HepG2 (cell line): Measurements from ENCODE around the gene FETUB. TPM values are rescaled to one million over a fixed set of nuclear protein-coding genes. Genes with fewer than 3 reads are reported as not detected.

Experiments
- ATAC-seq: fragments of 200-7000 bp; cut with Tn5 transposase; 3 replicates; pipeline ENCODE4 v1.9.1; 2020; ENCODE audit warnings: mild to moderate bottlenecking, moderate library complexity
- BruUV-seq: library from RNA; stranded (reverse); fragments of 400-500 nt; replicated peaks from 2 replicates; lab custom pipeline; 2021; lab: Mats Ljungman, UMichigan
- CTCF ChIA-PET: fragments of 300-600 bp; formaldehyde crosslinking; extraction: SDS; loops from one replicate; lab custom pipeline; 2021; ENCODE audit warnings: low total read pairs, inconsistent platforms, low intra/inter-chr PET ratio; lab: Yijun Ruan, JAX
- POLR2A ChIA-PET: fragments of 350-600 bp; sonication (Branson Sonifier 250); formaldehyde crosslinking; loops from one replicate; lab custom pipeline; 2020; ENCODE audit warnings: antibody characterized with exemption, inconsistent platforms; lab: Yijun Ruan, JAX
- DNase-seq: peaks from one replicate; pipeline ENCODE4 v3.0.0-alpha.2; 2015; ENCODE audit warnings: low spot score
- FAIRE-seq: peaks from 3 replicates; lab custom pipeline; 2011; peaks lifted over from hg19 to GRCh38; lab: Jason Lieb, UNC
- H2AFZ ChIP-seq: one replicate; pipeline ENCODE4 v1.6.1; 2011; ENCODE audit warnings: low read length, inconsistent platforms
- H3K27ac ChIP-seq: fragments of 300-600 bp; 3 replicates; pipeline ENCODE4 v1.8.0; 2011; ENCODE audit warnings: mixed run types, mild to moderate bottlenecking, mixed read lengths, low read length, inconsistent platforms; ENCODE audit not compliant: insufficient read depth; ENCODE audit errors: extremely low read length
- H3K27me3 ChIP-seq, 2 experiments: fragments of 200-600 bp in 1 of 2; 2 replicates in 1 of 2; 3 replicates in 1 of 2; pipeline versions ENCODE4 v1.6.0 to v1.8.0; 2011; ENCODE audit warnings: low read length in 2 of 2, mild to moderate bottlenecking in 2 of 2, moderate library complexity in 2 of 2, inconsistent platforms in 1 of 2; ENCODE audit not compliant: insufficient read depth in 2 of 2, control insufficient read depth in 1 of 2
- H3K36me3 ChIP-seq, 2 experiments: fragments of 200-600 bp in 1 of 2; replicated peaks in 1 of 2; 2 replicates in 1 of 2; 3 replicates in 1 of 2; pipeline versions ENCODE4 v1.5.1 to v1.8.0; 2011; ENCODE audit warnings: low read length in 2 of 2, inconsistent platforms in 1 of 2; ENCODE audit not compliant: insufficient read depth in 2 of 2, control insufficient read depth in 1 of 2
- H3K4me1 ChIP-seq: 2 replicates; pipeline ENCODE4 v1.5.1; 2012; ENCODE audit warnings: low read length, inconsistent platforms; ENCODE audit not compliant: insufficient read depth
- H3K4me2 ChIP-seq: 2 replicates; pipeline ENCODE4 v1.6.0; 2011; ENCODE audit warnings: low read depth, low read length, inconsistent platforms
- H3K4me3 ChIP-seq, 3 experiments: fragments of 200-600 bp in 1 of 3; sonication (generic), shearing (Covaris generic) in 1 of 3; replicated peaks in 1 of 3; 2 replicates each; pipeline ENCODE4 v1.5.1; 2011 to 2016; ENCODE audit warnings: low read length in 3 of 3, inconsistent platforms in 2 of 3, low read depth in 2 of 3, mild to moderate bottlenecking in 2 of 3, control low read depth in 1 of 3, mixed read lengths in 1 of 3; ENCODE audit not compliant: insufficient read depth in 1 of 3
- H3K79me2 ChIP-seq: one replicate; pipeline ENCODE4 v1.6.1; 2011; ENCODE audit warnings: low read length, inconsistent platforms; ENCODE audit not compliant: insufficient read depth
- H3K9ac ChIP-seq: 2 replicates; pipeline ENCODE4 v1.6.0; 2011; ENCODE audit warnings: mild to moderate bottlenecking, low read depth, low read length, inconsistent platforms; ENCODE audit not compliant: insufficient read depth
- H3K9me3 ChIP-seq: 2 replicates; pipeline ENCODE4 v1.5.1; 2012; ENCODE audit warnings: mild to moderate bottlenecking, low read length
- H4K20me1 ChIP-seq: 2 replicates; pipeline ENCODE4 v1.6.0; 2011; ENCODE audit warnings: inconsistent platforms, mild to moderate bottlenecking, low read length, moderate library complexity; ENCODE audit not compliant: insufficient read depth
- CTCF ChIP-seq: sonication (generic); formaldehyde crosslinking; IDR thresholded peaks from 2 replicates; pipeline ENCODE4 v1.5.0; 2020; ENCODE audit warnings: mild to moderate bottlenecking, missing genetic modification reagents, moderate library complexity
- EP300 ChIP-seq, 3 experiments: sonication (generic) in 1 of 3; formaldehyde crosslinking in 1 of 3; IDR thresholded peaks; 2 replicates each; pipeline versions ENCODE4 v1.5.1 to v1.6.1; 2011 to 2020; ENCODE audit warnings: low read depth in 2 of 3, low read length in 2 of 3, borderline replicate concordance in 1 of 3, improper control_type of control experiment in 1 of 3, mild to moderate bottlenecking in 1 of 3, missing genetic modification reagents in 1 of 3, moderate library complexity in 1 of 3
- FOXP1 ChIP-seq, 2 experiments: fragments of 450-650 bp in 1 of 2; IDR thresholded peaks; 2 replicates each; pipeline ENCODE4 v1.6.1; 2017 to 2018; ENCODE audit warnings: antibody characterized with exemption in 1 of 2
- HMGA1 ChIP-seq: sonication (generic); formaldehyde crosslinking; conservative IDR thresholded peaks from 2 replicates; pipeline ENCODE4 v1.4.0; 2020; ENCODE audit warnings: missing genetic modification reagents
- KLF9 ChIP-seq: IDR thresholded peaks from 2 replicates; pipeline ENCODE4 v1.6.1; 2016; ENCODE audit warnings: low read depth
- NR2F1 ChIP-seq, 2 experiments: fragments of 450-650 bp in 1 of 2; formaldehyde crosslinking in 1 of 2; IDR thresholded peaks; 2 replicates each; pipeline versions ENCODE4 v1.5.0 to v1.6.1; 2016 to 2020; ENCODE audit warnings: mild to moderate bottlenecking in 1 of 2, missing compliant biosample characterization in 1 of 2, missing genetic modification reagents in 1 of 2, moderate library complexity in 1 of 2
- POGK ChIP-seq: sonication (generic); formaldehyde crosslinking; conservative IDR thresholded peaks from 2 replicates; pipeline ENCODE4 v1.8.0; 2022; ENCODE audit warnings: mild to moderate bottlenecking, moderate library complexity, missing genetic modification reagents
- THAP8 ChIP-seq: sonication (generic); formaldehyde crosslinking; IDR thresholded peaks from 2 replicates; pipeline ENCODE4 v1.5.1; 2020; ENCODE audit warnings: missing genetic modification reagents, mild to moderate bottlenecking, borderline replicate concordance
- ZFP36L1 ChIP-seq: sonication (generic); formaldehyde crosslinking; IDR thresholded peaks from 2 replicates; pipeline ENCODE4 v1.8.0; 2022; ENCODE audit warnings: mild to moderate bottlenecking, missing genetic modification reagents, moderate library complexity
- ZNF281 ChIP-seq: sonication (generic); formaldehyde crosslinking; IDR thresholded peaks from 2 replicates; pipeline ENCODE4 v1.4.0; 2020; ENCODE audit warnings: missing genetic modification reagents, borderline replicate concordance
- ZNF331 ChIP-seq: sonication (generic); formaldehyde crosslinking; IDR thresholded peaks from 2 replicates; pipeline ENCODE4 v1.4.0; 2020; ENCODE audit warnings: missing genetic modification reagents
- ZNF574 ChIP-seq: sonication (generic); formaldehyde crosslinking; IDR thresholded peaks from 2 replicates; pipeline ENCODE4 v1.4.0; 2020; ENCODE audit warnings: missing genetic modification reagents
- WGBS: methylation state at CpG from one replicate; pipeline ENCODE4 v1.1.6; 2017; ENCODE audit warnings: low lambda C conversion rate; 5-methylcytosine and 5-hydroxymethylcytosine counted together
- in situ Hi-C: cut with HindIII; loops from 2 replicates; pipeline ENCODE4 v1.10.0; 2017; ENCODE audit warnings: low pct_unique_long_range_greater_than_20kb; ENCODE audit not compliant: extremely low pct_ligation_motif_present
- intact Hi-C: fragments of 100-400 bp; cut with micrococcal nuclease; formaldehyde crosslinking; loops from one replicate; pipeline ENCODE4 v1.10.0; 2022; ENCODE audit not compliant: unreplicated experiment
- polyA plus RNA-seq, 8 experiments: library from polyadenylated mRNA; depleted of rRNA in 3 of 8; stranded (reverse) in 7 of 8; unstranded in 1 of 8; fragments of >200 nt; fragmentation: Illumina TruSeq in 4 of 8; extraction: Trizol in 4 of 8; gene quantifications; 2 replicates each; pipeline versions ENCODE4 v1.2.1 to v1.2.3, GENCODE V29; 2011 to 2016; ENCODE audit warnings: low read depth in 4 of 8, missing spikeins in 1 of 8, mixed read lengths in 1 of 8; ENCODE audit not compliant: insufficient read depth in 1 of 8
- total RNA-seq, 5 experiments: library from RNA; depleted of rRNA; stranded (reverse); fragments of >200 nt; fragmentation: Illumina TruSeq; extraction: Trizol; gene quantifications; 2 replicates each; pipeline ENCODE4 v1.2.3, GENCODE V29; 2016; ENCODE audit warnings: low read depth in 1 of 5

The FETUB gene
- total and polyA plus RNA-seq, 2 of the 13 experiments (the other 11 are each of a cell fraction or from before 2014, with no cell fraction given), result 2.1 to 4.4 TPM

- peaks cover 40% of the 10 kb centered on the region for H3K4me1 ChIP-seq
- H3K4me3 ChIP-seq, result peak within 1 kb of the TSS in 1 of 3 experiments; percentile 19; a peak in 1 of 6 replicates
- H3K4me2 ChIP-seq, result peak within 1 kb of the TSS; percentile 60
- DNase-seq (peak; percentile 58), FAIRE-seq (no peak), ATAC-seq (peak; percentile 81)
- H3K27ac ChIP-seq, result no peak within 1 kb of the TSS
- no peaks in the 10 kb centered on the region for H3K27me3 ChIP-seq
- intact Hi-C loops (no loop called here), in situ Hi-C loops (no loop called here)
- 17% methylated on average over 8 of the region's 8 CpGs for WGBS
- no peak within 1 kb of the TSS; the same call in 1 of the 2 replicates for H3K9ac ChIP-seq
- CTCF ChIA-PET, result no interaction called here
- no peaks in the 10 kb centered on the region for H3K36me3 ChIP-seq
- POLR2A ChIA-PET, result interaction anchor here (1.0 to 1.2 kb wide), 3 partner anchors 11 to 52 kb away, joined by 3 to 4 read pairs (median 4); partner anchors contain the start of gene KNG1
- no peaks in the 10 kb centered on the region for H4K20me1 ChIP-seq
- H3K79me2 ChIP-seq, result no peaks in the 10 kb centered on the region
- no peaks in the 10 kb centered on the region for H3K9me3 ChIP-seq
- no TSS peak for BruUV-seq
- no peak within 1 kb of the TSS for H2AFZ ChIP-seq
- TF ChIP-seq ZFP36L1 (CRISPR knock-in tag) (no peak), NR2F1 (CRISPR knock-in tag; IDR thresholded peaks at IDR 0.05) (peak; percentile 58 to 86; a peak in 3 of 4 replicates), EP300 (IDR thresholded peaks at IDR 0.05; ENCODE audit: low read depth in 2 of 2, low read length in 2 of 2) (peak in 1 of 2 experiments; percentile 69; a peak in 2 of 4 replicates), EP300 (CRISPR knock-in tag; IDR thresholded peaks at IDR 0.05; ENCODE audit: borderline replicate concordance) (no peak), CTCF (no peak), ZNF281 (CRISPR knock-in tag) (no peak), POGK (CRISPR knock-in tag) (0 out of 2 replicates have a peak, but pooled peaks have one; percentile 37), KLF9 (CRISPR knock-in tag) (no peak), ZNF331 (CRISPR knock-in tag) (no peak), ZNF574 (CRISPR knock-in tag) (no peak), HMGA1 (no peak), THAP8 (no peak), FOXP1 (IDR thresholded peaks at IDR 0.05) (no peak), FOXP1 (CRISPR knock-in tag; IDR thresholded peaks at IDR 0.05) (peak; percentile 58)
These were observed 25.5 kb downstream of the FETUB start, which contains the start of gene HRG for GRCh38 chr3:186665625-186666188. Gene HRG, plus strand, starts transcription at chr3:186666014. Its CDS starts 18 bp downstream, at chr3:186666032.
